NCI-H187 treated with DMSO at 0.1 percent for 48 hours (cell line): ENCODE data around the gene GATA2.

ENCODE experiments used
- DNase-seq: peaks from one replicate; lab custom pipeline; 2025; lab: John Stamatoyannopoulos, UW

The GATA2 gene

DNA sequence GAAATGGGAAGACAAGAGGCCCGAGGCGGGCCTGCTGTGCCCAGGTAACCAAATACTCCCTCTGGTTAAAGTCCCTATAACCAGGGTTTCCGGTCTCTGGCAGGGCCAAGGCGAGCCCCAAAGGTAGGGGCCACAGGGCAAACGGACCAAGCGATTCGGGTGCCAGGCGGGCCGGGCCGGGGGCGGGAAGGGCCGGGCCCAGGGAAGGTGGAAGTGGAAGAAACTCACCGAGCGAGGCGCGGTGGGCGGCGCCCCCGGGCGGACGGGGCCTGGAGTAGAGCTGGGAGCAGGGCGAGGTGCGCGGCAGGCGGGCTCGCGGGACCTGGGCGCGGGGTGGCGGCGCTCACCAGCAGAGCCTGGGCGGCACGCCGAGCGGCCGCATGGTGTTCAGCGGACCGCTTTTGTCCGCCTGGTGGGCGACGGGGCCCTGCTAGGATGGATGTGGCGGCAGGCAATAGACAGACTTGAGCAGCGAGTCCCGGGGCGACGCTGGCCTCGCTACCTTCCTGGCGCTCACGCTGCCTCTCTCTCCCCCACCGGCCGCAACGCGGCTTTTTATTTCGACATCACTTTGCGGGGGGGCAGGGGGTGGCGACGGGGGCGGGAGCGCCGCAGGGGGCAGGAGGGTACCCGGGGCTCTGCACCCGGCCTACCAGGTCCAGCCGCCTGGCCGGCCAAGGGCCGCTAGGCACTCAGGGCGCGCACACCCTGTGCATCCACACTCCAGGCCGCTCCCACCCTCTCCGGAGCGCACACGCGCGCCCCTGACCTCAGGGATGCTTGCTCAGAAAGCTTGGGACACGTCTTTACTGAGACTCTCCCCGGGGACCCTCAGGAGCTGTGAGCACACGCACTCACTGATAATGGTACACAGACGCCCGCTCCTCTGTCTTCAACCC lies at the start of gene GATA2:
Gene GATA2 (minus strand): TSS at position 531 of the 899 bp plus-strand sequence. CDS start 6,170 bp downstream, outside the sequence.
- DNase-seq, result no peak

DNA sequence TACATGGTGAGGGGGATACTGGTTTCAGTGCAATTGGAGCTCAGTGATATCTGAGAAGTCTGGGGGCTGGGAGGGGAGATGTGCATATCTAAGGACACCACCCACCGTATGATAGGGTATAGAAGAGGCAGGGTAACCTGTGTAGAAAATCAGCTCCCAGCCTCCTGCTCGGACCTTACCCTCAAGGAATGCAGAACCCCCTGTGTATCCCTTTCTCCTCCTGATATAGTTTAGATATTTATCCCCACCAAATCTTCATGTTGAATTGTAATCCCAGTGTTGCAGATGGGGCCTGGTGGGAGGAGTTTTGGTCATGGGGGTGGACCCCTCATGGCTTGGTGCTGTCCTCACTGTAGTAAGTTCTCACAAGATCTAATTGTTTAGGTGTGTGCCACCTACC lies 48.2 kb upstream of the GATA2 start:
- no peak for DNase-seq

DNA sequence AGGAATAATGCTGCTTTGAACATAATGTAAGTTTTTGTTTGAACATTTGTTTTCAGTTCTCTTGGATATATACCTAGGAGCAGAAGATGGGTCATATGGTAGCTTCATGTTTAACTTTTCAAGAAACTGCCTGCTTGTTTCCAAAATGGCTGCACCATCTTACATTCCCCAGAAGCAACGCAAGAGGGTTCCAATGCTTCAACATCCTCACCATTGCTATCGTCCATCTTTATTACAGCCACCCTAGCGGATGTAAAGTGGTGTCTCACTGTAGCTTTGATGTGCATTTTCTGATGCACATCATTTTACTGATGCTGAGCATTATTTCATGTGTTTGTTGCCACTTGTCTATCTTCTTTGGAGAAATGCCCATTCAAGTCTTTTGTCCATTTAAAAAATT lies 46.4 kb upstream of the GATA2 start:
- no peak for DNase-seq

DNA sequence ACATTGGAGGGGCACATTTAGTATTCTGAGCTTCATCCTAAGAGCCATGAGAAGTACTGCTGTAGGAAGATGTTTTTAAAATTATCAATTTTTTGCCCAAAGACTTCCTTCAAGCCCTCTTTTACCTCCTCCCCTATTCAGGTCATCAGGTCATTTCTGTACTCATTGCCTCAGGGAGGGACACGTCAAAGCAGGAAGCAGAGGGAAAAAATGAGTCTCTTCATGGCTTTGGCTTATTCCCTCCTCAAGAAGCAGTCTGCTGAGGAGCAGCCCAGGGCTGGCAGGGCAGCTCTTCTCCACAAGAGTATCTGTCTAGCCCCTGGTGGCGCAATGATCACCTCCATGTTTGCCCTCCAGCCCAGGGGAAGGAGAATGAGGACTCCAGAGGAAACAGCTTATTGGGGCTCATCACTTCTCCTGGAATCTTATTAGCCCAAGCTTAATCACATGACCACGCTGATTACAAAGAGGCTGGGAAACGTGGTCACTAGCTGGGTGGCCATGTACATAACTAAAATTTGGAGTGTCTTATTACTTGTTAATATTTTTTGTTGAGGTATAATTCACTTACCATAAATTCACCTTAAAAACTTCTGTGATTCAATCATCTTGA lies 44.2 kb upstream of the GATA2 start:
- DNase-seq, result no peak

DNA sequence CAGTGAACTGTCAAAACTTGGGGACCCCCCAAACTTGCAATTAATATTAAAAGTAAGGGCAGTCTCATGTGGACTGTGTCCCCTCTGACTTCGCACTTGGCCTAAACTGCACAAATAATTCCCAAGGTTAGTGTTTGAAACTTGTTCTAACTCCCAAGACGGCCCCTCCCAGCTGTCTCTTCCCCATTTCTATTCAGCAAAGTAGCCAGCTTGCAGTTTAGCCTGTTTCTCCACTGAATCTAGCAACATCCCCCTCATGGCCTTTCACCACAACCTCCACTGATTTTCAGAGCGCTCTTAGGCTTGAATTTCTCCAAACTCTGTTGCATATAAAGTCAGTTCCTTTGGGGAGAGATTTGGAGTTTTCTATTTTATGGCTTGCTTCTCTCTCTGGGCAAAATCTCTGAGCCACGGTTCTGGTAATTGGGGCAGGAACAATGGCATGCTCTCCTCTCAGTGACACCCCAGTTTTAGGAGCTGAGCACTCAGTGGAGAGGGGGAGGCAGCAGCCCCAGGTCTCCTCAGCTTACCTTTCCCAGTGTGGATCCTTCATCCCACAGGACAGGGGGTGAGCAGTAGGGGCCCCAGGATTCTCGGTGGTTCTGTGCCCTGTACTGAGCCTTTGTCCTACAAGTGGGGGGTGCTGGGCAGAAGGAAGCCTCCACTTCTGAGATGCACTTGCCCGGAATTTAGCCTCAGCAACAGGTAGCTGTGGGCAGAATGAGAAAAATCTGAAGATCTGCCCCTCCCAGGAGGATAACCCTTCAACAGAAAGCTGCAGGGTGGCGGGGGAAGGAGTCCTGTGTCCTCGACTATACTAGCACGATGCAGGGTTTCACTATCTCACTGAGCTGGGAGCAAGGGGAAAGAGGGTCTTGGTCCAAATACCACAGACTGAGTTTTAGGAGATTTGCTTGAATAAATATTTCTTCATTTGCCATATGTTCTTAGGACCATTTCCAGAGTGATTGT lies 39.3 kb upstream of the GATA2 start:
- DNase-seq, result no peak

DNA sequence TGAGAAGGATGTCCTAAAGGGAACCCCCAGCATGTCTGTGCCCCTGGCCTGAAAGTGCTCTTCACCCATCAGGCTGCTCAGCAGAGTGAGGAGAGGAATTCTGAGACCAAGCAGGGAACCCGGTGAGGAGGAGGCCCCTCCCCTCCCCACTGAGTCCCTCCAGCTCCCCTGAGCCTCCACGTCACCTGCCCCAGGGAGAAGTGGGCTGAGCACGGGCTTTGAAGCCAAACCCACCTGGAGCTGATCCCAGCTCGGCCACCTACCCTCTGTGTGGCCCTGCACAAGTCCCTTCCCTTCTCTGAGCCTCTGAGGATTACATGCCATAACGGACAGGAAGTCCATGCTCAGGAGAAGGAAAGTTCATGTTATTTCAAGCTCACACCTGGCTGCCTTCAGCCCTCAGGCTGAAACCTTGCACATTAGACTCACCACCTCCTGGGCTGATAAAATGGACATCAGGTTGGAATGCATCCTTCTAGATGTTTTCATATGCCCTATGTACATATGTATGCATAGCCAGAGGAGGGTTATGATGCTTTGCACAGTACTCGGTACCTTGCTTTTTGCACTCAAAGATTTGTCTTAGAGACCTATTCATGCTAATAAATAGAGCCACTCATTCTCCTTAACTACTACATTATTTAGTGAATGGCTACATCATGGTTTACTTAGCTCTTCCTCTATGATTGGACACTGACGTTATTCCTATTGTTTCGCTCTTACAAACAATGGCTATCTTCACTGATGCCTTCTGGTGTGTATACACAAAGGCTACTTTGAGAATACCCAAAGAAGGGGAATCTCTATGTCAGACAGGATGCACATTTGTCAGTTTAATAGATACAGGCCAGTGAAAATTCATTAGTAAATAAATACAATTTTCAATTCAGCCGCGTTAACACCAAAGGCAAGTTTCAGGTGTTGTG lies 31.6 kb upstream of the GATA2 start:
- DNase-seq, result no peak

DNA sequence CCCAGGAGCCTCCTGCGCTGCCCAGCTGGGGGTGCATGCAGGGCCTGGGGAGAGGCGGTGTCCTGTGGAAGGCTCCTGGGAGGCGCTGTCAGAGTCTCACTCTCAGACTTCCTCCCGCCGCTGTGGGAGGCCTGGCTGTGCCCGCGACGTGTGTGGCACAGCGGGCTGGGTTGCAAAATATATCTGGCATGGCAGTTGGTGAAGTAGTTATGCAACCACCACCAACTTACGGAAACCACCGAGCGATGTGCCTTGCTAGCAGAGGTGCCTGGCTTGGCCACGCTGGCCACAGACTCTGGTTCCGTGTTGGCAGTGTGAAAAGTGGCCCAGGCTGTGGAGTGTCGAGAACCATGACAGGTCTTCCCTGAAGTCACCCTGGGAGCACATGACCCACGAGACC lies 30.6 kb upstream of the GATA2 start:
- DNase-seq, result no peak

DNA sequence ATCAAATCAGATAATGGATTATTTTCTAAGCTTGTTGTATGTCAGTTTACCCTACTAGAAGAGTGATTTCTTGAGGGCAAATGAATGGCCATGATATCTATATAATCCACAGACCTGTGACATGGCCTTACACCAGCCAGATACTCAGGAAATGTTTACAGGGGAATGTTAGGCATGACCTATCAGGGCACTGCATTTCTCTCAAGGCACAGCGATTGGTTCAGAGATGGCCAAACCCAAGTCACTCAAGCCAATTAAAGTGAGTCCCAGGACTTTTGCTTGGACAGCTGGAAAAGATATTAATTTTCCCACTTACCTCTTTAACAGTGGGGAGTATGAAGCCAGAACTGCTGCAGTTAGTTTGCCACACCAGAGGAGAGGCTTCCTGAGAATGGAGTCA lies 28.7 kb upstream of the GATA2 start:
- no peak for DNase-seq

DNA sequence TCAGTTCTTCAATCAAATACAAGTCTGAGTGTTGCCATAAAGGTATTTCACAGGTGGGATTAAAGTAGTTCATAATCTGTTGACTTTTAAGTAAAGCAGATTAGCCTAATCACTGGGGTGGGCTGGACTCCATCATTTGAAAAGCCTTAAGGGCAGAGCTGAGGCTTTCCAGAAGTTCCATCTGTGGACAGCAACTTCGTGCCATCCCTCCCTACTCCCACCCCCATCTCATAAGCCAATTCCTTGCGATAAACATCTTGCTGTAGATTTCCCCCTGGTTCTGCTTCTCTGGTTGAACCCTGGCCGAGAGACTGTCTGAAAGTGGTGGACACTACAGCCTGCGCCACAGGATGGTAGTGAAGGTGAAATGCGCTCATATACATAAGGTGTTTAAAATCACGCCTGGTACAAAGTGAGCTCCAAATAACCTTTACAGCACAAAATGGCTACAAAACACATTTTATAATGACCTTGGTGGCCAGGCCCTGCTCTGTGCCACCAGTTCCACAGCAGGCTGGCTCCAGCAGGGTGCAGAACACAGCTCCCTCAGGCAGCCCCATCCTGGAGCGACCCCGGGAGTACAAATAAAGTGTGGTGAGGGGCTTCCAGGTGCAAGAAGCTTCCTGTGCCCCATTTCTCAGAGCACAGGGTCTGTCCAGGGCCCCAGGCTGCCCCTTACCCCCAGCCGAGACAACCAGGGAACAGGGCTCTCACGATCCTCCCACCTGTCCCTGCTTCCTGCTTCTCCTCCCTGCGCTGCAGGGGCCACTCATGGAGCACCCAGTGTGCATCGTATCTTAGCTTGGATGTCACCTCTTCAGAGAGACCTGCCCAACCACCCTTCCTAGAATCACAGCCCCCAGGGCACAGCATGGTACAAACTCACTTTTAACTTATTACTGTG lies 25.8 kb upstream of the GATA2 start:
- no peak for DNase-seq

DNA sequence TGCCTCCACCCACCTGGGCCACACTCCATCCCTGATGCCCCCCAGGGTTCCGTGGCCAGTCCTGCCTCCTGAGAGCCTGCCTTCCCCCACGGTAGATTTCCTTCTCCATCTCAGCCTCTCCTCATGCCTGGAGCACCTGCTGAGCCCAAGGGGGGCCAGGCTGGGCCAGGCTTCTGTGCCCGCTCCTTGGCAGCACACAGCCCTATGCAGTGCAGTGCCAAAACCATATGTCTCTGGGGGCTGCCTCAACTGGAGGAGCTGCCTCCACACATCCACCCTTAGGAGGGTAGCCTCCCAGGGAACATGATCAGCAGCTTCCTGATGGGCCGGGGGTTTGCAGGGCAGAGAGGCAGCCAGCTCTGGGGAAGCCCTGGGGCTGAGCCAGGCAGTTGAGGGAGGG lies 24.6 kb upstream of the GATA2 start:
- DNase-seq, result no peak

DNA sequence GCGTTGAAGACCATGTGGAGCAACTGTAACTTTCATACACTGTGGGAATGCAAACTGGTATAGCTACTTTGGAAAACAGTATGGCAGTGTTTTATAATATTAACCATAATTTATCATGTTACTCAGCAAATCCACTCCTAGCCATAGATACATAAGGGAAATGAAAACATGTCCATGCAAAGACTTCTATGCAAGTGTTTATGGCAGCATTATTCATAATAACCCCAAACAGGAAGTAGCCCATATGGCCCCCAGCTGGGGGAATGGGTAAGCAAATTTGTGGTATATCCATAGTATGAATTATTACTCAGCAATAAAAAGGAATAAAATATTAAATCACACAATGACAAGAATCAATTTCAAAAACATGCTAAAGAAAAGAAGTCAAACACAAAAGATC lies 23.0 kb upstream of the GATA2 start:
- no peak for DNase-seq

DNA sequence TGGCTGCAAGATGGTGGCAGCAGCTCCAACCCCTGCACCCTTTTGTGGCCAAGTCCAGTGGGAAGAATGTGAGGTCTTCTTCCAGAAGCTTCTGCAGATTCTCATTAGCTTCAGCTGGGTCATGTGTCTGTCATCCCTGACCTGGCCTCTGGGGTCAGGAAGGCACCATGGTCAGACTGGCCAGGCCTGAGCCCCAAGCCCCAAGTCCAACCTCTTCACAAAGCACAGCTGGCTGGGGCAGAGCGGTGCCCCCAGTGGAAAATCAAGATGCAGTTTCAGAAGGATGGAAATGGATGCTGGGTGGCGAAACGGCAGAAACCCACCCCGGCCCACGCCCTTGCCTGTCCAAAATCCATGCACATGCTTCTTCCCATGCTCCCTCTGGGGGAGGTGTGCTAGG lies 15.9 kb upstream of the GATA2 start:
- DNase-seq, result no peak

DNA sequence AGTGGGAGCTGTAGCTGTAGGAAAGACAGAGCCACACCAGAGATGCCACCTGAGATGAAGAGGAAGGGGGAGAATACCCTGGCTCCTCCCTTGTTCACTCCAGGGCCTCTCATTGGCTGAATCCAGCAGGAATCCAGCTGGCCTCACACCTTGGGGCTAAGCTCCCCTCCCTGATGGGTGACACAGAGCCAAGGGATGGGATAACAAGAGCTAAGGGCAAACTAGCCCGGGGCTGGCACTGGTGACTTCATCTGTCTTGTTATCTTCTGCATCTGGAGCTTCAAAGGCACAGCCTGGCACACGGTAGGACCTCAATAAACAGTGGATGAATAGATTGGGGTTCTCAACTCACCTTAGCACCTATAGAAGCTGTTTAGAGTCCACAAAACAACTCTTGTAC lies 13.8 kb upstream of the GATA2 start:
- no peak for DNase-seq

DNA sequence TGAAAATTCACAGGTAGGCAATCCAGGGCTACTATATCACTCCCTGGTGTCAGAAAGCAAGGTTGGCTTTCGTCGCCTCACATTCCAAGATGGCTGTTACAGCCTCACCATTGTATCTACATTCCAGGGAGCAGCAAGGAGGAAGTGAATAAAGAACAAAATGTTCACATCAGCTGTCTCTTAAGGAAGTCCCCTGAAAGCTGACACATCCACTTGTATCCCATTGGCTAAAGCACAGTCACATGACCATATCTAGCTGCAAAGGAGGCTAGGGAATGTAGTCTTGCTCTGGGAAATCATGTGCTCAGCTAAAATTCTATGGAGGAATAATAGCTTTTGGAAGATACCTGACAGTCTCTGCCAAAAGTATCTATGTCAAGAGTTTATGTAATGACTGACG lies 12.8 kb upstream of the GATA2 start:
- DNase-seq, result no peak

DNA sequence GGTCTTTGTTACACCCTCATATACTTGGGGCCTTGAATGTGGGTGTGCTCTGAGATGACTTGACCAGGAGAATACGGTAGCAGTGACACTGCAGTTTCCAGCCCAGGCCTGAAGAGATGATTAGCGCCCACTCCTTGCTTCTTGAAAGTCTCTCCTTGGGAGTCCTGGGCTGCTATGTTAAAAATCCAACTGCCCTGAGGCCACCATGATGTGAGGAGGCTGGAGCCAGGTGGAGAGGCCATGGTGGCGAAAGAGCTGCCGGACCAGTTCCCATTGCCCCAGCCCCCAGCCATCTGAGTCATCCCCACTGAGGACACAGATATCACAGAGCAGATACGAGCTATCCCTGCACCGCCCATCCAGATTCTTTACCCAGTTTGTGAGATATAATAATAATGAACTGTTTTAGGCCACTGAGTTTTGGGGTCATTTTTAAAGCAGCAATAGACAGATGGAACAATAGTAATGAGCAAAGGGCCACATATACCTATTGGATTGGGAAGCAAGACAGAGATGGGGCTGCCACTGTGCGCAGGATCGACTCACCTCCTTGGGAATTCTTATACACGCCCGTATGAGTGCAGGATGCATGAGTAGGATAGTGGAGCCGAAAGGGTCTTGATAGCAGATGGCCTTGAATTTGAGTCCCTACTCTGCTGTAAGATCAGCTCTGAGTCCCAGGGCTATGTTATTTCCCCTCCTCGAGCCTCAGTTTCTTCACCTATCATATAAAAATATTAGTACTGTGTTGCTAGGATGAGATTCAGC lies 12.1 kb upstream of the GATA2 start:
- DNase-seq, result no peak

DNA sequence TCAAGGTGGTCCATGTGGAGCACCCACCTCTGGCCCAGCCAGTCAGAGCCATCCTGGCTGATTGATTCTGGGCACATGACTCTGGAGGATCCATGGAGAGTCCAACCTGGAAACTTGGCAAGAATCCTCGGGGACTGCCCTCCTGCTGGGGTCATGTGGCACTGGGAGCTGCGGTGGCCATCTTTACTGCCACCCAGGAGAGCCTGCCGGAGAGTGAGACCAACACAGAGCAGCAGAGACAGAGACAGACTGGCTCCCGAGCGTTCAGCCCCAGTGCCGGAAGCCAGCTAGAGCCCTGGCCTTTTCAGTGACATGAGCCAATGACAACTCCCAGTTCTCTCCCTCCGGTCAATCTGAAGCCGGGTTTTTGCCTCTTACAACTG lies 11.5 kb upstream of the GATA2 start:
- DNase-seq, result no peak

DNA sequence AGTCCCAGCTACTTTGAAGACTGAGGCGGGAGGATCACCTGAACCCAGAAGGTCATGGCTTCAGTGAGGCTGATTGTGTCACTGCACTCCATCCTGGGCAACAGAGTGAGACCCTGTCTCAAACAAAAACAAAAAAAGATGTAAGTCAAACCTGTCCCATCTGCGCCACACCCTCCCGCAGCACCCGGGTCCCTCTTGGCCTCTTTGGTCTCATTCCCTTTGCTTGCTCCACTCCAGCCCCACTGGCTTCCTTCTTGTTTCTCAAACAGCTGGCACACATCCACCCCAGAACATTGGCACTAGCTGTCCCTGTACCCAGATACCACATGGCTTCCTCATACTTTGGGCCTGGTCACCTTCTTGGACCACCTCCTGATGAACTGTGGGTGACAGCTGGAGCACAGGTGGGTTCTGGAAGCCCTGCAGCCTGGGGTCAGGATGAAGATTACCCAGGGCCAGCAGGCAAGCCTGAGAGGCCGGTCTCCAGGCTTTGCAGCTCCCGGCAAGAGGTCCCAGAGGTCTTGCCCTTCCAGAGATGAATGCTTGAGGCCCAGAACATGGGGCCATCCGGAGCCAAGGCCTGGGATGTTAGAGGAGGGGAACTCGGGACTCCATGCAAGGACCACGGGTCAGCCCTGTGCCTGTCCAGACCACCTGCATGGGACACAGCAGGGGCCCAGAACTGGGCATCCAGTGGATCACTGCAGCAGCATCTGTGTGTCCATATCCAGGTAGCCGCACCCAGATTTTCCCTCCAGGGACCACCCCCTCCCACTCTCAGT lies 10.9 kb upstream of the GATA2 start:
- no peak for DNase-seq

DNA sequence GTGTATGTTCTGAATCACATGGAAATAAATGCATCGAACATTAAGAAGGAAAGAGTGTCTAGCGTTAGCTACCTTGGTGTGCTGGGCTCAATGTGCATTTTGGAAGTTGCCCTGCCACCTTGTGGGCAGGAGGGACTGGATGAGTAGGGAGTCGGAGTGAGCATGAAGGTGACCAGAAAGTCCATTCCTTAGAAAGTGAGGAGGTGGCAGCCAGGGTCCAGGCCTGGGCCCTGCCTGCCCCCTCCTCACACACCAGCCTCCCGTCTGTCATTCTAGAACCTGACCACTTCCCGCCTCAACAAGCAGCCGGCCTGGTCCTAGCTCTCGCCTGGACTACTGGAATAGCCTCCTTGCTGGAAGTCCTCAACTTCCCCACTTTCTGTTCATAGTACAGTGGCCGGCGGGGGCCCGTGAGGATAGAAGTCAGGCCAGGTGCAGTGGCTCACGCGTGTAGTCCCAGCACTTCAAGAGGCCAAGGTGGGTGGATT lies 10.2 kb upstream of the GATA2 start:
- DNase-seq, result no peak

DNA sequence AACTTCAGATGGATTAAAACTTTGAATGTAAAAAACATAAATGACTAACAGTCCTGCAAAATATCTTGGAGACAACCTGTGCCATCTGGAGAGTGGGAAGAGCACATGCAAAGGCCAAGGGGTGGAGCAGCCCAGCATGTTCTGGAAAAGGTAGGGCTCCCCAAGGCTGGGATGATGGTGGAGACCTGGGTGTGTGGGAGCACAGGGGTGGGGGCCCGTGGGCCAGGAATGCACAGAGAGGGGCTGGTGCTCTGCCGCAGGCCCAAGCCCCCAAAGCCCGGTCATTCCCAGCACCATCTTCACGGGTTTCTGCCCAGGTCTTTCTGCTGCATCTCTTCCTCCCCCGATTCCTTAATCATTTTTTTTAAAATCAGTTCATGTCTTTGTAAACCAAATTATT lies 9.7 kb upstream of the GATA2 start:
- no peak for DNase-seq
